DOHH2 (cell line): ENCODE data around the gene CCDC170.

ENCODE experiments used
- H3F3A ChIP-seq: fragments of 200-600 bp; sonication (generic), shearing (Covaris generic); 2 replicates; pipeline ENCODE4 v1.6.0; 2016; ENCODE audit warnings: antibody characterized with exemption, mild to moderate bottlenecking; ENCODE audit not compliant: control insufficient read depth, insufficient read depth
- H3K27ac ChIP-seq: fragments of 200-600 bp; sonication (generic); 2 replicates; pipeline ENCODE4 v1.5.1; 2014; ENCODE audit warnings: low read depth, mild to moderate bottlenecking, low read length, moderate library complexity
- H3K27me3 ChIP-seq: fragments of 200-600 bp; sonication (generic); 2 replicates; pipeline ENCODE4 v1.6.1; 2014; ENCODE audit warnings: mild to moderate bottlenecking, low read length, mixed read lengths; ENCODE audit not compliant: control insufficient read depth
- H3K36me3 ChIP-seq: fragments of 200-600 bp; sonication (generic); 2 replicates; pipeline ENCODE4 v1.6.1; 2014; ENCODE audit warnings: mild to moderate bottlenecking, low read length, moderate library complexity, mixed read lengths; ENCODE audit not compliant: control insufficient read depth
- H3K4me1 ChIP-seq: fragments of 200-600 bp; sonication (generic); 2 replicates; pipeline ENCODE4 v1.6.1; 2014; ENCODE audit warnings: mild to moderate bottlenecking, low read length, mixed read lengths; ENCODE audit not compliant: control insufficient read depth
- H3K4me2 ChIP-seq: fragments of 200-600 bp; sonication (generic); 2 replicates; pipeline ENCODE4 v1.6.0; 2014; ENCODE audit warnings: mild to moderate bottlenecking, low read length, moderate library complexity
- H3K4me3 ChIP-seq: fragments of 200-600 bp; sonication (generic); 2 replicates; pipeline ENCODE4 v1.5.1; 2014; ENCODE audit warnings: mild to moderate bottlenecking, low read length, mixed read lengths
- H3K79me2 ChIP-seq: fragments of 200-600 bp; sonication (generic); 2 replicates; pipeline ENCODE4 v1.6.1; 2014; ENCODE audit warnings: mild to moderate bottlenecking, low read length, mixed read lengths; ENCODE audit not compliant: control insufficient read depth
- H3K9me2 ChIP-seq: fragments of 200-600 bp; sonication (generic); replicated peaks from 2 replicates; pipeline ENCODE4 v1.6.1; 2014; ENCODE audit warnings: mild to moderate bottlenecking, low read length, mixed read lengths; ENCODE audit not compliant: control insufficient read depth
- H3K9me3 ChIP-seq: fragments of 200-600 bp; sonication (generic); 2 replicates; pipeline ENCODE4 v1.6.1; 2014; ENCODE audit warnings: antibody characterized with exemption, low read length, mixed read lengths; ENCODE audit not compliant: control insufficient read depth, insufficient read depth
- H4K20me1 ChIP-seq: fragments of 200-600 bp; sonication (generic); 2 replicates; pipeline ENCODE4 v1.6.0; 2014; ENCODE audit warnings: low read depth, mild to moderate bottlenecking, antibody characterized with exemption, low read length, moderate library complexity; ENCODE audit not compliant: control insufficient read depth, insufficient read depth
- EZH2phosphoT487 ChIP-seq: fragments of 200-600 bp; sonication (generic); IDR thresholded peaks from 2 replicates; pipeline ENCODE4 v1.6.1; 2017; ENCODE audit warnings: borderline replicate concordance, mild to moderate bottlenecking, antibody characterized with exemption, low read length, moderate library complexity, mixed read lengths
- TF ChIP-seq, protein P1 (sequence below): fragments of 200-600 bp; sonication (generic); IDR thresholded peaks from one replicate; pipeline ENCODE4 v1.5.1; 2014; ENCODE audit warnings: antibody characterized with exemption, mild to moderate bottlenecking, low read depth, low read length; ENCODE audit not compliant: poor library complexity, severe bottlenecking

Gene CCDC170

DNA sequence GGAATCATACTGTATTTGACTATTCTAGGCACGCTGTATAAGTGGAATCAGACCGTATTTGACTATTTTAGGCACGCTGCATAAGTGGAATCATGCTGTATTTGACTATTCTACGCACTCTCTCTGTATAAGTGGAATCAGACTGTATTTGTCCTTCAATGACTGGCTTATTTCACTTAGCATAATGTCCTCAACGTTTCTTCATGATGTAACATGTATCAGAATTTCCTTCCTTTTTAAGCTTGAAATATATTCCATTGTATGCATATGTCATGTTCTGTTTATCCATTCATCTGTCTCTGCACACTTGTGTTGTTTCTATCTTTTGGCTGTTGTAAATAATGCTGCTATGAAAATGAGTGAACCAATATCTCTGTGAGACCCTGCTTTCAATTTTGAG, 5.7 kb downstream of the CCDC170 start:
- Histone ChIP-seq H3K27ac (no peak overlapping the region), H3F3A (no peaks in the 10 kb centered on the region), H3K36me3 (no peaks in the 10 kb centered on the region), H3K9me2 (no peaks in the 10 kb centered on the region), H4K20me1 (no peaks in the 10 kb centered on the region), H3K4me1 (no peaks in the 10 kb centered on the region; the same call in 1 of the 2 replicates), H3K4me2 (no peak overlapping the region), H3K27me3 (peaks cover 20% of the 10 kb centered on the region), H3K79me2 (no peaks in the 10 kb centered on the region), H3K4me3 (no peak overlapping the region), H3K9me3 (no peaks in the 10 kb centered on the region)
- TF ChIP-seq, protein P1, sequence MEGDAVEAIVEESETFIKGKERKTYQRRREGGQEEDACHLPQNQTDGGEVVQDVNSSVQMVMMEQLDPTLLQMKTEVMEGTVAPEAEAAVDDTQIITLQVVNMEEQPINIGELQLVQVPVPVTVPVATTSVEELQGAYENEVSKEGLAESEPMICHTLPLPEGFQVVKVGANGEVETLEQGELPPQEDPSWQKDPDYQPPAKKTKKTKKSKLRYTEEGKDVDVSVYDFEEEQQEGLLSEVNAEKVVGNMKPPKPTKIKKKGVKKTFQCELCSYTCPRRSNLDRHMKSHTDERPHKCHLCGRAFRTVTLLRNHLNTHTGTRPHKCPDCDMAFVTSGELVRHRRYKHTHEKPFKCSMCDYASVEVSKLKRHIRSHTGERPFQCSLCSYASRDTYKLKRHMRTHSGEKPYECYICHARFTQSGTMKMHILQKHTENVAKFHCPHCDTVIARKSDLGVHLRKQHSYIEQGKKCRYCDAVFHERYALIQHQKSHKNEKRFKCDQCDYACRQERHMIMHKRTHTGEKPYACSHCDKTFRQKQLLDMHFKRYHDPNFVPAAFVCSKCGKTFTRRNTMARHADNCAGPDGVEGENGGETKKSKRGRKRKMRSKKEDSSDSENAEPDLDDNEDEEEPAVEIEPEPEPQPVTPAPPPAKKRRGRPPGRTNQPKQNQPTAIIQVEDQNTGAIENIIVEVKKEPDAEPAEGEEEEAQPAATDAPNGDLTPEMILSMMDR: no peak
- no peak for TF ChIP-seq EZH2phosphoT487

DNA sequence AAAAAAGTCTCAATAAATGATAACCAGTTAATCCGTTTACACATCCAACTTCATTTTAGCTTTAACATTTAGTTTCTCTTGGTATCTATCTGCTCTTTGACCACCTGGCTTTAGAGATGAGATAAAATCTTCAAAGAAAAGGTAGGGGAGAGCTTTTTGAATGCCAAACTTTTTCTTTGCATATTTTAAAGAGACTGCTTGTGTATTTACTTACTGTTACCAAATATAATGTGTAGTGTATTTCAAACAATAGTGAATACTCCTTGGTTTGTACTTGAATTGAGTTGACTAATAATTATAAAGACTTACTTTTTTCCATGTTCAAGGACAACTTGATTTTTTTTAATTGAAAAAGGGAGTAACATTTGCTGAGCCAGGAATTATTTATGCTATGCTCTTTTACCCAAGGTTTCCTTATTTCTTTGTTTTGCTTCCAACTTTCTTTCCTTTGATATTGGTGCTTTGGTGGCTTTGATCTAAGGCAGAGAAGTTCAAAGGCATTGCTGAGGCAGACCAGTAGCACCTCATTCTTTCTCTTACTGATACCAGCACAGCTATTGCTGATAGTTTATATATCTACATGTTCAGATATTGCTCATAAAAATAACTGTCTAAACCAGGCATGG, 7.8 kb downstream of the CCDC170 start:
- no peaks in the 10 kb centered on the region for H3F3A ChIP-seq
- no peaks in the 10 kb centered on the region for H3K79me2 ChIP-seq
- H3K27ac ChIP-seq: no peak overlapping the region
- H3K27me3 ChIP-seq: peaks cover 4% of the 10 kb centered on the region; the same call in 1 of the 2 replicates
- H4K20me1 ChIP-seq: no peaks in the 10 kb centered on the region
- no peak overlapping the region for H3K4me2 ChIP-seq
- H3K9me3 ChIP-seq: no peaks in the 10 kb centered on the region
- H3K4me1 ChIP-seq: no peaks in the 10 kb centered on the region; the same call in 1 of the 2 replicates
- no peaks in the 10 kb centered on the region for H3K9me2 ChIP-seq
- TF ChIP-seq, protein P1: no peak
- TF ChIP-seq EZH2phosphoT487: no peak
- H3K36me3 ChIP-seq: no peaks in the 10 kb centered on the region
- no peak overlapping the region for H3K4me3 ChIP-seq

DNA sequence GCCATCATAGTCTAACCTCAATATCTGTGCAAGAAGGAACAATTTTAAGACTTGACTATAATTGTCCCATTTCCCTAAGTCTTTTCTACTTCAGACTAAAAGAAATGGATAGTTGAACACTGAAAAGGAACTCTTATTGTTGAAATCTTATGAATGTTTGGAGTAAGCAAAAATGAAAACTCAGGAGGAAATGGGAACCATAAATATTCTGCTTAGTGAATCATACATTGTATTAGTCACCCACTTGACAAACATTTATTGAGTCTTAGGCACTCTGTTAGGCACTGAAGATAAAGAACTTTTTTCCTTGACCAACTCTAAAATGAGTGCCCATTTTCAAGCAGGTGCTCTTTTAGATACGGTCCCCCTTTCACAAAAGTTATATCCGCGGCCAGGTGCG, 8.7 kb downstream of the CCDC170 start:
- Histone ChIP-seq H3K4me1 (no peaks in the 10 kb centered on the region; the same call in 1 of the 2 replicates), H3K27ac (no peak overlapping the region), H3K36me3 (no peaks in the 10 kb centered on the region), H4K20me1 (no peaks in the 10 kb centered on the region), H3K4me3 (no peak overlapping the region), H3K4me2 (no peak overlapping the region), H3K9me3 (no peaks in the 10 kb centered on the region), H3K27me3 (0 out of 2 replicates have a peak, but pooled peaks cover 3% of the 10 kb centered on the region), H3K9me2 (no peaks in the 10 kb centered on the region), H3K79me2 (no peaks in the 10 kb centered on the region), H3F3A (no peaks in the 10 kb centered on the region)
- TF ChIP-seq, protein P1: no peak
- no peak for TF ChIP-seq EZH2phosphoT487
